ENCODE measurements around the gene HDAC4.

The HDAC4 gene

DNA sequence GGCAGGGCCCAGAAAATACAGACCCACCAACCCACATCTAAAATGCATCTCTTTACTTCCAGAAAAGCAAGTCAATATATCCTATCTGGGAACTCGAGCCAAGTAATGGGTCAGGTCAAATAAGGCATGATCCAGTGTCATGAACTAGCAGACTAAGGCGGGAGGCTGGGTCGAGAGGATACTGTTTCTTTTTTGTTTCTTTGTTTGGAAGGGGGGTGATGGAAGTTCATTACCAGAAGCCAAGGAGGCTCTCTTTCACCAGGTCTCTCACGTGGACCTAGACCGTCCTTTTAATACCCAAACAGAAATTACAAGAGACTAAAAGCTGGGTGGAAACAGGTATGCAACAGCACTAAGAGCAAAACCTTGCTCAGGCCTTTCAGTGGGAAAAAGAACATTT is 108.3 kb downstream of the HDAC4 start:
- DNase-seq: no peak

DNA sequence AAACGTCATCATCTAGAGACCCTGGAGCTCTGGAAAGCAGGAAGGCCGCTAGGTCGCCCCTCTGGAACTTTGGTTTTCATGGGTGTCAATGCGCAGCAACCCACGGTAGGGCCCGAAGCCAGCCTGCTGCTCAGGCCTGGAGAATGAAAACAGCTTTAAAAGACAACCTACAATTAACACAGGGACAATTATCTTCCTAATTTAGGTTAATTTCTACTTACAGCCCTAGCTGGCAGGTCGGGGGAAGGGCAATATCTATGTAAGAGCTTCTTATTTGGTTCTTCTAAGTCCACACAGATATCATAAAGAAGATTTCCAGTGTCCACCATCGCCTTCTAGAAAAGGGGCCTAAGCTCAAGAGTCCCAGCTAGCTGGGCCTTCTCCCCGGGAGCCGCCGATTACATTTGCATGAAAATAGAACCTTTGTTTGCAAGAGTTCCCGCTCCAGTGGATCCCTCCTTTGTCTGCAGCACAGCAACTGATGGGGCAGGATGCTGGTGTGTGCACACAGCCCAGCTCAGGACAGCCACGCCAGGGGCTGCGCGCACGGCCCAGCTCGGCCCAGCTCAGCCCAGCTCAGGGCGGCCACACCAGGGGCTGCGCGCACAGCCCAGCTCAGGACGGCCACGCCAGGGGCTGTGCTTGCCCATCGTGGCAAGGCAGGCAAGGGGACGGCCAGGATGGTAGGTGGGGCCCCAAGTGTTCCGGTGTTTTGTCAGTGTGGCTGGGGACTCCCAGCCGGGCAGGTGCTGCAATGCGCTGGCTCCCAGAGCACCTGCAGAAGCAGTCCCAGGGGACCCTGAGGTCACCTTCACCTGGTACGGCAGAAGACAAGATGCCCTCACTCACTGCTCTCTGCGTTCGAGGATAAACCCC is 109.1 kb downstream of the HDAC4 start:
- no peak for DNase-seq

DNA sequence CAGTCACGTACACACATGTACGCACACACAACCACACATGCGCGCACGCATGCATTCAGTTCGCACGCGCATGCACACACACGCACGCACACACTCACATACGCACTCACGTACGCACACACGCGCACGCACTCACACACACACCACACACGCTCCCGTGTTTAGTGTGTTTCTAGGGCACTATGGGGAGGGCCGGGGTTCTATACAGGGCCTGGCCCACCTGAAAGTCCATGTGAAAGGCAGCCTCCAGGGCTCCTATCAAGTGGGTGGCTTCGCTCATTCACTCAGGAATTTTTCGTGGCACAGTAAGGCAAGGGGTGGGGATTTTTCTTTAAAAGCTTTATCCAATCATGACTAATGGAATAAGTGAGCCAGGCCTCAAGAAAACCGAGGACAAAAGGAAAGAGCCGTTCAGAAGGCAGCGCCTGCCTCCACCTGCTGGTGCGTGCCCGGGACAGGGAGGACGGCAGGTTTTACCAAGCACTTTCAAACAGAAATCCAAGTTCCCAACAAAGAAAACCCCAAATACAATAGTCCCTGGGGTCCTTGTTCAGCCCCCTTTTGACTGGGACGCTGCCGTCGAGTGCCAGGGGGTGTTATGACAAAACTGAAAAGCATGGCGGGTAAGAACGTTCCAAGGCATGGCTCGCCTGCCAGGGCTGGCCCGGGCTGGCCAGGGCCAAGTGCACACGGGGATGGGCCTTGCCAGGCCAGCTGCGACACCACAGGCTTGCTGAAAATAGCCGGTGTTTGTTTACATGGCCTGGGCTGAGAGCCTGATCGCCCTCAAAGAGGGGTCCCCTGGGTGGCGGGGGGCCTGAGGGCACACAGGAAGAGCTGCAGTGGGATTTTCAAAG is 110.0 kb downstream of the HDAC4 start:
- no peak for DNase-seq

DNA sequence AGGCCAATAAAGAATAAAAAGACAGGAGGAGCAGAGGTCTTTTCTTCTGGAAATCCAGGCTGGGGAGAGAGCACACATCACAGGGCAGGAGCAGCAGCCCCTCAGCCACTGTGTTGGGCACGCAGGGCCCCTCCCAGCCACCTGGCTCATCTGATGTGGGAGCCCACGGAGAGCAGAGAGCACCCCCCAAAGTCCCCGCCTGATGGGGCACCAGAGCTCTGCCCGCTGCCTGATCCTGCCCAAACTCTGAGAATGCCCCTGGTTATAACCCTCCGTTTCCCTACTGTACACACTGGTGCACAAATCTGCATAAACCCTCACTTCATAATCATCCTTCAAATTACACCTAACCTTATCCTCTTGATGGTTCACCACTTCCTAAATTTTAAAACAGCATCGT is 111.3 kb downstream of the HDAC4 start:
- no peak for DNase-seq

DNA sequence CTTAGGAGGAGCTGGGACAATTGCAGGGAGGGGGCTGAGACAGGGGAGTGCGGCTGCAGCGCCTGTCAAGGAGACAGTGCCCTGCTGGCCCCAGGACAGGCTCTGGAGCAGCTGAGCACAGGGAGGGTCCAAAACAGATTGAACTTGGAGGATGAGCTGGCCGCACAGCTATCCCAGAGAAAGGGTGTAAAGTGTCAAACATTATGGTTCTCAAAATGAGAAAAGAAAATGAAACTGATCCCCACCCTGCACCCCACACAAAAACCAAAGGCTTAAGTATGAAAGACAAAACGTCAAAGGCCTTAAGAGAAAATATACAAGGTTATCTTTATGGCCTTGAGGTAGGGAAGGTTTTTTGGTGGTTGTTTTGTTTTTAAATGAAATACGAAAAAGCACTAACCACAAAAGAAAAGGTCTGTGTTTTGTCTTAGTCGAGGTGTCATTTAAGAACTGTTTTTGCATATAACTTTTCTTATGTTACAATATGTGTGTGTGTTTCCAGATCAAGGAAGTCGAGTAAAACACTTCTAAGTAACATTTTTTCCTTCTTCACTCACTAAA is 111.8 kb downstream of the HDAC4 start:
- no peak for DNase-seq

DNA sequence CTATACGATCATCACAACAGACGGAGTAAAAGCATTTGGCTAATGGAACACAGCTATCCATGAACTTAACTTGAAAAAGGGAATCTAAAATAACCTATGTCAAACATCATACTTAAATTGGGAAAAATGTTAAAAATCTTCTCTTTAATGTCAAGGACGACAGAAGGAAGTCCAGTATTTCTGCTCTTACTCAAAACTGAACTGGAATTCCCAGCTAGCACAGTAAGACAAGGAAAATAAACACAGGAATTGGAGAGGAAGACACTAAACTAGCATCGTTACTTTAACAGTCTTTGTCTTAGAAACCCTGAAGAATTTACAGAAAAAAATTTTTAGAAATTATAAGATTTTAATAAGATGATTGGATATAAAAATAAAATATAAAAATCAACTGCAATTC is 112.6 kb downstream of the HDAC4 start:
- no peak for DNase-seq

DNA sequence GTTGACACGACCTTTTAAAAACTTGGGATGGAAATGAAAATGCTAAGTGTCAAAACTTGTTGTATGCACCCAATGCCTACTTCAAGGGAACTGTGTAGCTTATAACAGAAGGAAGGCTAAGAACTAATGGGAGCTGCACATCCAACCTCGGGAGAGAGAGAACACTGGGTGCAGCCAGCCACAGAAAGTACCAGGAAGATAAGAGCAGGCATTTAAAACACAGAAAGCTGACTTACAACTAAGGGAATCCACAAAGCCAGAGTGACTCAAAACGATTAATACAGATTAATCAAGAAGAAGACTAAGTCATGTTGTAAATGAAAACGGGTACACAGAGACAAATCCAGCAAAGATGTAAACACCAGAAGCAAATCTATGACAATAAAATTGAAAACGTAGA is 113.4 kb downstream of the HDAC4 start:
- DNase-seq: no peak

GRCh38 chr2:239286901-239287300 is 113.9 kb downstream of the HDAC4 start:
- DNase-seq: no peak

DNA sequence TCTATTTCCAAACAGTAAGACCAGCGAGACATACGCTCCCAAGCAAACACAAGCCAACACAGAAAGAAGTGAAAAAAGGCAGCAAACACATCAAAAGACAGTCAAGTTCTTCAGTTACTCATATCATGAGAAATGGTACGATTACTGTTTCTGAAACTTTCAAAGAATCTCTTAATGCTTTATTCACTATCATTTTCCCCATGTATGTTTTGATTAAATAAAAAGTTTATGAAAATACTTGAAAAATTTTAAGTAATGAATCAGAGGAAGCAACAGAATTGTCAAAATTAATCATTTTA is 114.9 kb downstream of the HDAC4 start:
- no peak for DNase-seq

DNA sequence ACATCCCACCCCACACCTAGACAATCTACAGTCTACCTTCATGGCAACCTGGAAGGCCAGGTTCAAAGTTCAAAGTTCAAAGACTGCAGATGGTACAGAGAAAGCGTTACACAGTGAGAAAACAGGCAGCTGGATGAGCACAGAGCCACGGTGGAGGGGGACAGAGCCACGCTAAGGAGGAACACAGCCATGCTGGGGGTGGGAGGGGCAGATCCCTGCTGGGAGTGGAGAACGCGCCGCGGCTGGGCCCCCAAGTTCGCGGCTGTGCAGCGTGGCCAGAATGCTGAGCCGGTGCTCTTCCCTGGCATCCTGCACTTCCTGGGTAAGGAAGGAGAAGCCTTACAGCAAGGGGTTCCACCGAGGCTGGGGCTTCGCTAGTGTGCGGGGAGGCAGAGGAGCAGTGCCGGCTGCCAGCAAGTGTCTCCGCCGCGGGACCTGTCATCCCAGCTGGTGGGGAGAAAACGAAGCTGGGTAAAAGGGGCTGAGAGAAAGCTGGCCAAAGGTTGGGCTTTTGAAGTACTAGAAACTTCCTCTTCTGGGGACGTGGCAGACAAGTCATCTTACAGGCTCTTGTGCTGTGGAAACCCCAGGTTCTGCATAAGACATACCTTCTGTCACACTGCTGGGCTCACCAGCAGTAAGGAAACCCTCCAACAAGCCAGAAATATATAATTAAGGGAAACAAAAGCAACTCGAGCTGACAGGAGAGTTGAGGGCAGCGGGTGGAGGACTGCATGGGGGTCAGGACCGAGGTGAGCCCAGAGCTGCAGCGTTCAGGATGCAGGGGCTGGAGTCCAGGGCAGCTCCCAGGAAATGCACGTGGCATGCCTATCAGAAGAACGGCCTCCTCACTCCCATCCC is 115.5 kb downstream of the HDAC4 start:
- DNase-seq: peak; percentile 74

GRCh38 chr2:239283961-239284795 is 116.6 kb downstream of the HDAC4 start:
- no peak for DNase-seq

- no peak for DNase-seq
Measured at GRCh38 chr2:239283288-239283945, 117.4 kb downstream of the HDAC4 start.

- DNase-seq: no peak
Measured at GRCh38 chr2:239282448-239283287, 118.2 kb downstream of the HDAC4 start.

DNA sequence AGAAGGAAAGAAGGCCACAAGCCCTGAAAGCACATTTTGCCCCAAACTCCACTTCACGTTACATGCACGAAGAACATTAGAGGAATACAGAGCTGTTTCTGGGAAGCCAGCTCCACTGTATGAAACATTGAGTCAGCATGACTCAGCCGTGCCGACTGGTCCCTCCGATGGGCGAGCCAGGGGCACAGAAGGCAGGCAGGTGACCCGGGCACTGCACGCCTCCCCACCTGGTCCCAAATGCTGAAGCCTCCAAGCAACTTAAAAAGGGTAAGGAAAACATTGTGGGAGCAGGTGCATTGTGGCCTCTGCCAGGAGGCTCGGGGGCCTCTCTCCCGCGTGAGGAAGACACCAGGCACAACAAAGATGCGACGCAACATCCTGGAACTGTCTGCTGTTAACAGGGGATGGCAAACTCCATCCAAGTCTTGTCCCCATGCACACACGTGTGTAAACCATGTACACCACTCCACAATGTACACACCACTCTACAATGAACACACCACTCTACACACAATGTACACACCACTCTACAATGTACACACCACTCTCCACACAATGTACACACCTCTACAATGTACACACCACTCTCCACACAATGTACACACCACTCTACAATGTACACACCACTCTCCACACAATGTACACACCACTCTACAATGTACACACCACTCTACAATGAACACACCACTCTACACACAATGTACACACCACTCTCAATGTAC is 120.4 kb downstream of the HDAC4 start:
- DNase-seq: peak; percentile 82

GRCh38 chr2:239279508-239280295 is 121.1 kb downstream of the HDAC4 start:
- DNase-seq: no peak

GRCh38 chr2:239278941-239279365 is 121.9 kb downstream of the HDAC4 start:
- DNase-seq: peak; percentile 41

DNA sequence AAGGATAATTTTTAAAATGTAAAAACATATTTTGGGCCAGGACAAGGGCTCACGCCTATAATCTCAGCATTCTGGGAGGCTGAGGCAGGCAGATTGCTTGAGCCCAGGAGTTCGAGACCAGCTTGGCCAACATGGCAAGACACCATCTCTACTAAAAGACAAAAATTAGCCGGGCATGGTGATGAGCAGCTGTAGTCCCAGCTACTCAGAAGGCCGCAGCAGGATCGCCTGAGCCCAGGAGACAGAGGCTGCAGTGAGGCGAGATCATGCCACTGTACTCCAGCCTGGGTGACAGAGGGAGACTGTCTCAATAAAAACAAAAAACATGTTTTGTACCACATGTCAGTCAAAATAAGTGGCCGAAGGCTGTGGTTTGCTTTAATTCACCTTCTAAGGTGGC is 122.5 kb downstream of the HDAC4 start:
- DNase-seq: no peak

GRCh38 chr2:239277401-239278085 is 123.3 kb downstream of the HDAC4 start:
- no peak for DNase-seq
